SH-SY5Y (cell line): ENCODE results near the gene MAPK10.

Source experiments
- GATA2 ChIP-seq: IDR thresholded peaks from 2 replicates; pipeline ENCODE4 v1.6.1; 2011; ENCODE audit warnings: mild to moderate bottlenecking, low read depth, low read length
- GATA3 ChIP-seq: IDR thresholded peaks from 2 replicates; pipeline ENCODE4 v1.6.1; 2011; ENCODE audit warnings: low read depth, mild to moderate bottlenecking, low read length, moderate library complexity

- TF ChIP-seq GATA2 (no peak), GATA3 (no peak)
These were observed 95.6 kb downstream of the MAPK10 start for GRCh38 chr4:86264241-86264640.
